ENCODE data around the gene AIRE. TPM values are rescaled to one million over a fixed set of nuclear protein-coding genes. Genes with fewer than 3 reads are reported as not detected.

Gene AIRE
- total RNA-seq, 1 experiment from 2014 or later = 0.09 TPM

DNA sequence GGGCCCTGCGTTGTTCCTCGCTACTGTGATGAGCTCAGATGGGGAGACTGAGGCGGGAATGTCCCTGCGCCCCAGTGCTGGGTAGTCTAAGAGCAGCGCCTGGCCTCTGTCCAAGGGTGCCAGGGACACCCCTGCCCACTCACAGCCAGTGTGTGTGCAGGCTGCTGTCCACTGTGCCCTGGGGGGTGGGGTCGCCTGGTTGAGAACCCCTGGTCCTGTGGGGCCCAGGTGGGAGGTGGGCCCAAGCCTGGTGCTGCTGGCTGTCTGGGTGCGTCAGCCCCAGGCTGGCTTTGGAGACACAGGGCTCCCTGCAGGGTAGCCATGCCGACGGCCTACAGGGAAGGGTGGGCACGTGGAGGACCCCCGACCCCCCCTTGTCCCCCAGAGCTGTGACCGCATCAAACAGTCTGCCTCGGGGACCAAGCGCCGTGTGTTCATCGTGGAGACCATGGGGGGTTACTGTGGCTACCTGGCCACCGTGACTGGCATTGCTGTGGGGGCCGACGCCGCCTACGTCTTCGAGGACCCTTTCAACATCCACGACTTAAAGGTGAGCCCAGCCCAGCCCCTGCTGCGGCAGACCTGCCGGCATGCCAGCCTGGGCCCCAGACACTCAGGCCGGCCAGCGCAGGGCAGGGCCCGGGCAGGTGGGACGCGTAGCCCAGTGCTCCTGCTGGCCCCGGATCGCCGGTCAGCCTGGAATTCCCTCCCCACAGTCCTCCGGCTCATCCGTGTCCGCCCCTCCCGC lies 38.6 kb downstream of the AIRE start (continued):
- TF ChIP-seq PREB (CRISPR knock-in tag; IDR thresholded peaks at IDR 0.05; ENCODE audit: borderline replicate concordance) (no peak), CREB1 (CRISPR knock-in tag; IDR thresholded peaks at IDR 0.05) (no peak), TCF7 (CRISPR knock-in tag; IDR thresholded peaks at IDR 0.05; ENCODE audit: low read depth) (no peak), ZNF317 (CRISPR knock-in tag; IDR thresholded peaks at IDR 0.05; ENCODE audit: borderline replicate concordance, low read depth) (no peak)
- TF ChIP-seq, protein P1, sequence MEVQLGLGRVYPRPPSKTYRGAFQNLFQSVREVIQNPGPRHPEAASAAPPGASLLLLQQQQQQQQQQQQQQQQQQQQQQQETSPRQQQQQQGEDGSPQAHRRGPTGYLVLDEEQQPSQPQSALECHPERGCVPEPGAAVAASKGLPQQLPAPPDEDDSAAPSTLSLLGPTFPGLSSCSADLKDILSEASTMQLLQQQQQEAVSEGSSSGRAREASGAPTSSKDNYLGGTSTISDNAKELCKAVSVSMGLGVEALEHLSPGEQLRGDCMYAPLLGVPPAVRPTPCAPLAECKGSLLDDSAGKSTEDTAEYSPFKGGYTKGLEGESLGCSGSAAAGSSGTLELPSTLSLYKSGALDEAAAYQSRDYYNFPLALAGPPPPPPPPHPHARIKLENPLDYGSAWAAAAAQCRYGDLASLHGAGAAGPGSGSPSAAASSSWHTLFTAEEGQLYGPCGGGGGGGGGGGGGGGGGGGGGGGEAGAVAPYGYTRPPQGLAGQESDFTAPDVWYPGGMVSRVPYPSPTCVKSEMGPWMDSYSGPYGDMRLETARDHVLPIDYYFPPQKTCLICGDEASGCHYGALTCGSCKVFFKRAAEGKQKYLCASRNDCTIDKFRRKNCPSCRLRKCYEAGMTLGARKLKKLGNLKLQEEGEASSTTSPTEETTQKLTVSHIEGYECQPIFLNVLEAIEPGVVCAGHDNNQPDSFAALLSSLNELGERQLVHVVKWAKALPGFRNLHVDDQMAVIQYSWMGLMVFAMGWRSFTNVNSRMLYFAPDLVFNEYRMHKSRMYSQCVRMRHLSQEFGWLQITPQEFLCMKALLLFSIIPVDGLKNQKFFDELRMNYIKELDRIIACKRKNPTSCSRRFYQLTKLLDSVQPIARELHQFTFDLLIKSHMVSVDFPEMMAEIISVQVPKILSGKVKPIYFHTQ (CRISPR knock-in tag; IDR thresholded peaks at IDR 0.05) = no peak

DNA sequence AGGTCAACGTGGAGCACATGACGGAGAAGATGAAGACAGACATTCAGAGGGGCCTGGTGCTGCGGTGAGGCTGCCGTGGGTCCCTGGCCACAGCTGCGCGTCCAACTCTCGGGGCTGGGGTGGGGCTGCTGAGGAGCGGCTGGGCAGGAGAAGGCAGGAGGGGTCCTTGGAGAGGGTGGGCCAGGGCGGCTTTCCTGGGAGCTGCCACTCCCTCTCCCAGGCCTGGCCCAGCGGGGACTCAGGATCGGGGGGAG lies 39.1 kb downstream of the AIRE start:
- no peaks in the 10 kb centered on the region for H3K9me3 Mint-ChIP-seq
- no peaks in the 10 kb centered on the region for H3K4me1 Mint-ChIP-seq
- H3K4me3 Mint-ChIP-seq = no peak overlapping the region
- ATAC-seq (no peak), DNase-seq (ENCODE audit: low spot score) (no peak)
- ChIA-PET POLR2A (no interaction called here), CTCF (no interaction called here)
- no peaks in the 10 kb centered on the region for H3K27me3 Mint-ChIP-seq (ENCODE audit: low read depth)
- no peaks in the 10 kb centered on the region; the same call in 1 of the 2 replicates for H3K36me3 Mint-ChIP-seq
- no peak overlapping the region for H3K27ac Mint-ChIP-seq
- no peak for TF ChIP-seq CREM (CRISPR knock-in tag; IDR thresholded peaks at IDR 0.05)
- TF ChIP-seq ZBTB43 (CRISPR knock-in tag; IDR thresholded peaks at IDR 0.05) = no peak
- no peak for TF ChIP-seq FOXJ3 (CRISPR knock-in tag; IDR thresholded peaks at IDR 0.05; ENCODE audit: borderline replicate concordance)
- no peak for TF ChIP-seq ZNF138 (CRISPR knock-in tag; conservative IDR thresholded peaks at IDR 0.05)
- no peak for TF ChIP-seq GABPB1 (CRISPR knock-in tag; IDR thresholded peaks at IDR 0.05)
- TF ChIP-seq, protein P2, sequence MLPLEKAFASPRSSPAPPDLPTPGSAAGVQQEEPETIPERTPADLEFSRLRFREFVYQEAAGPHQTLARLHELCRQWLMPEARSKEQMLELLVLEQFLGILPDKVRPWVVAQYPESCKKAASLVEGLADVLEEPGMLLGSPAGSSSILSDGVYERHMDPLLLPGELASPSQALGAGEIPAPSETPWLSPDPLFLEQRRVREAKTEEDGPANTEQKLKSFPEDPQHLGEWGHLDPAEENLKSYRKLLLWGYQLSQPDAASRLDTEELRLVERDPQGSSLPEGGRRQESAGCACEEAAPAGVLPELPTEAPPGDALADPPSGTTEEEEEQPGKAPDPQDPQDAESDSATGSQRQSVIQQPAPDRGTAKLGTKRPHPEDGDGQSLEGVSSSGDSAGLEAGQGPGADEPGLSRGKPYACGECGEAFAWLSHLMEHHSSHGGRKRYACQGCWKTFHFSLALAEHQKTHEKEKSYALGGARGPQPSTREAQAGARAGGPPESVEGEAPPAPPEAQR (CRISPR knock-in tag; IDR thresholded peaks at IDR 0.05) = no peak
- TF ChIP-seq SOX15 (CRISPR knock-in tag; IDR thresholded peaks at IDR 0.05) = no peak
- no peak for TF ChIP-seq ZBTB21 (CRISPR knock-in tag; IDR thresholded peaks at IDR 0.05; ENCODE audit: borderline replicate concordance)

DNA sequence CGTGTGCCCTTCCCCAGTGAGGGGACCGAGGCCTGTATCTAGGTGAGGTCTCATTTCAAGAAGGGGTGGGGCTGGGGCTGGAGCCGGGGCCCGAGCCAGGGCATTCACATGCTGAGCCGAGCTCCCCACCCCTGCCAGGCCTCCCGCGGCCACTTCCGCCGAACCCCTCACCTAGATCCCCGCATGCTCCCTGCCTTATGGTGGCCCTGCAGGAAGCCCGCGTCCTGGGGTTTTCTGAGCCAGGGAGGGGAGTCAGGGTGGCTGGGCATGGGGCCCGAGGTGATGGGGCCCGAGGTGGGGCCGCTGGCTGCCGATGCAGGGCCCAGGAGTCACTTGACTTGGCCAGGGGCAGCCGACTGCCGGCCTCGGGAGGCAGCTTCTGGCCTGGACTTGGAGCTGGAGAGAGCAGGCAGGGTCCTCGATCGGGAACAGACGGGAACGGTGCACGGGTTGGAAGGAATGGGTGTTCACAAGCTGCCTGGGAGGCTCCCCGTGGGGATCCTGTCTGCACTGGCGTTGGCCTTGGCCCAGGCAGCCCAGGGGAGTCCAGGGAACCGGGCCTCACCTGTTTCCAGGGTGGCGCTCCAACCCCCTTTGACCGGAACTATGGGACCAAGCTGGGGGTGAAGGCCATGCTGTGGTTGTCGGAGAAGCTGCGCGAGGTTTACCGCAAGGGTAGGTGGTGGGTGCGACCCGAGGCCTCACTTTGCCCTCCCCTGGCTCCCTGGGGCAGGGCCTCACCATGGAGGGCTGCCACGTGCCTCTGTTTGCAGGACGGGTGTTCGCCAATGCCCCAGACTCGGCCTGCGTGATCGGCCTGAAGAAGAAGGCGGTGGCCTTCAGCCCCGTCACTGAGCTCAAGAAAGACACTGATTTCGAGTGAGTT lies 40.0 kb downstream of the AIRE start:
- H3K4me1 Mint-ChIP-seq = no peaks in the 10 kb centered on the region
- no peak overlapping the region for H3K4me3 Mint-ChIP-seq
- H3K27me3 Mint-ChIP-seq (ENCODE audit: low read depth) = no peaks in the 10 kb centered on the region
- CTCF ChIA-PET = no interaction called here
- no peaks in the 10 kb centered on the region for H3K9me3 Mint-ChIP-seq
- no peak overlapping the region for H3K27ac Mint-ChIP-seq
- H3K36me3 Mint-ChIP-seq = no peaks in the 10 kb centered on the region; the same call in 1 of the 2 replicates
- no peak for ATAC-seq
- POLR2A ChIA-PET = no interaction called here
- DNase-seq (ENCODE audit: low spot score) = no peak
- TF ChIP-seq, protein P3, sequence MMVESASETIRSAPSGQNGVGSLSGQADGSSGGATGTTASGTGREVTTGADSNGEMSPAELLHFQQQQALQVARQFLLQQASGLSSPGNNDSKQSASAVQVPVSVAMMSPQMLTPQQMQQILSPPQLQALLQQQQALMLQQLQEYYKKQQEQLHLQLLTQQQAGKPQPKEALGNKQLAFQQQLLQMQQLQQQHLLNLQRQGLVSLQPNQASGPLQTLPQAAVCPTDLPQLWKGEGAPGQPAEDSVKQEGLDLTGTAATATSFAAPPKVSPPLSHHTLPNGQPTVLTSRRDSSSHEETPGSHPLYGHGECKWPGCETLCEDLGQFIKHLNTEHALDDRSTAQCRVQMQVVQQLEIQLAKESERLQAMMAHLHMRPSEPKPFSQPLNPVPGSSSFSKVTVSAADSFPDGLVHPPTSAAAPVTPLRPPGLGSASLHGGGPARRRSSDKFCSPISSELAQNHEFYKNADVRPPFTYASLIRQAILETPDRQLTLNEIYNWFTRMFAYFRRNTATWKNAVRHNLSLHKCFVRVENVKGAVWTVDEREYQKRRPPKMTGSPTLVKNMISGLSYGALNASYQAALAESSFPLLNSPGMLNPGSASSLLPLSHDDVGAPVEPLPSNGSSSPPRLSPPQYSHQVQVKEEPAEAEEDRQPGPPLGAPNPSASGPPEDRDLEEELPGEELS (CRISPR knock-in tag; IDR thresholded peaks at IDR 0.05) = no peak
- TF ChIP-seq ZNF396 (CRISPR knock-in tag; IDR thresholded peaks at IDR 0.05; ENCODE audit: borderline replicate concordance) = no peak
- no peak for TF ChIP-seq RORB (CRISPR knock-in tag; IDR thresholded peaks at IDR 0.05)
- no peak for TF ChIP-seq ZNF512 (CRISPR knock-in tag; IDR thresholded peaks at IDR 0.05; ENCODE audit: borderline replicate concordance)
- TF ChIP-seq FOXP1 (CRISPR knock-in tag; IDR thresholded peaks at IDR 0.05; ENCODE audit: borderline replicate concordance) = no peak
- TF ChIP-seq, protein P4, sequence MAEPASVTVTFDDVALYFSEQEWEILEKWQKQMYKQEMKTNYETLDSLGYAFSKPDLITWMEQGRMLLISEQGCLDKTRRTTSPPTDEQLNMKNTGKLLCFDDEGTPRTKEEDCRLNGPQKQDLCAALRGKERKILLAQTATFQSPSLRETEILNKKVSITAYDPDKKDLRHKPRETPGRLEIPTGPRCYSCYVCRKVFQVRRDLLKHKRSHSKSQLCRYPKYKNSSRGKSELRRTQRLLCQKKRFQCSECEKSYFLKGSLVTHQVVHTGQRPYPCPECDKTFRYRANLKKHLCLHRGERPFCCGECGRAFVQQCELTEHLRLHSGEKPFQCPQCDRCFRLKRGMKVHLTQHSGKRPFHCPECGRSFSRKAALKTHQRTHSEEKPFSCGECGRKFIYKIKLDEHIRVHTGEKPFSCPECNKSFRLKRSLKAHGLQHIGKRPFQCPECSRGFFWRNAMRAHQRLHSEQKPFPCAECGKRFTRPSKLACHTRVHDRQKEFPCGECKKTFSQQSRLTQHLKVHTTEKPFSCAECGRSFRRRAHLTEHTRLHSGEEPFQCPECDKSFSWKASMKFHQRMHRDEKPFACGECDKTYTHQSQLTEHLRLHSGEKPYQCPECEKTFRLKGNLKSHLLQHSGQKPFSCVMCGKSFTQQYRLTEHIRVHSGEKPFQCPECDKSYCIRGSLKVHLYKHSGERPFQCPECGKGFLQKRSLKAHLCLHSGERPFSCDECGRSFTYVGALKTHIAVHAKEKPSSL (CRISPR knock-in tag; conservative IDR thresholded peaks at IDR 0.05) = no peak
